Gastroesophageal sphincter (tissue), 4 donors: ENCODE measurements around the gene PGLYRP2. TPM values are rescaled to one million over a fixed set of nuclear protein-coding genes. Genes with fewer than 3 reads are reported as not detected.

Experiments used
- ATAC-seq: fragments of 150-250 bp; one replicate; pipeline ENCODE4 v1.9.1; 2016; ENCODE audit warnings: mild to moderate bottlenecking, moderate library complexity
- H3K27ac ChIP-seq, 4 donors: fragments of 200-600 bp; sonication (generic) in 3 of 4; 1 replicate in 3 of 4; 2 replicates in 1 of 4; pipeline ENCODE4 v1.5.1; 2016 to 2019
- H3K27me3 ChIP-seq: fragments of 200-600 bp; sonication (generic); one replicate; pipeline ENCODE4 v1.5.1; 2019
- H3K36me3 ChIP-seq, 2 donors: fragments of 200-600 bp; sonication (generic); one replicate each; pipeline ENCODE4 v1.5.1; 2019; ENCODE audit warnings: control low read depth in 1 of 2
- H3K4me1 ChIP-seq, 3 donors: fragments of 200-600 bp; sonication (generic); 1 replicate in 2 of 3; 2 replicates in 1 of 3; pipeline ENCODE4 v1.5.1; 2016 to 2019; ENCODE audit warnings: control low read depth in 2 of 3
- H3K4me3 ChIP-seq, 2 donors: fragments of 200-600 bp; sonication (generic); one replicate each; pipeline ENCODE4 v1.5.1; 2019; ENCODE audit warnings: mild to moderate bottlenecking in 1 of 2, moderate library complexity in 1 of 2
- H3K9me3 ChIP-seq, 3 donors: fragments of 200-600 bp; sonication (generic); one replicate each; pipeline ENCODE4 v1.5.1; 2017 to 2019; ENCODE audit warnings: control low read depth in 2 of 3
- EP300 ChIP-seq: sonication (generic); formaldehyde crosslinking; IDR thresholded peaks from one replicate; pipeline ENCODE4 v1.6.1; 2017; ENCODE audit warnings: antibody characterized with exemption, mild to moderate bottlenecking
- POLR2A ChIP-seq, 2 donors: fragments of 450-650 bp; IDR thresholded peaks; one replicate each; pipeline ENCODE4 v1.6.1; 2017; ENCODE audit warnings: antibody characterized with exemption in 2 of 2, mild to moderate bottlenecking in 2 of 2, moderate library complexity in 1 of 2
- POLR2AphosphoS5 ChIP-seq: sonication (generic); formaldehyde crosslinking; IDR thresholded peaks from one replicate; pipeline ENCODE4 v1.6.1; 2017; ENCODE audit warnings: antibody characterized with exemption
- WGBS, 2 donors: methylation state at CpG; one replicate each; pipeline ENCODE4 v1.1.5; 2018; ENCODE audit warnings: low coverage in 1 of 2; 5-methylcytosine and 5-hydroxymethylcytosine counted together
- total RNA-seq, 4 donors: library from RNA; depleted of rRNA; stranded (reverse); fragments of >200 nt; gene quantifications; one replicate each; pipeline ENCODE4 v1.1.0, GENCODE V29; 2016
- TF ChIP-seq, protein P1 (sequence below), 4 experiments: fragments of 200-600 bp in 2 of 4; fragments of 450-650 bp in 2 of 4; sonication (generic) in 1 of 4; IDR thresholded peaks; one replicate each; pipeline ENCODE4 v1.5.1; 2017 to 2019; ENCODE audit warnings: antibody characterized with exemption in 4 of 4, mild to moderate bottlenecking in 2 of 4, moderate library complexity in 2 of 4

Gene PGLYRP2
- total RNA-seq, 4 donors from 2014 or later, result not detected

DNA sequence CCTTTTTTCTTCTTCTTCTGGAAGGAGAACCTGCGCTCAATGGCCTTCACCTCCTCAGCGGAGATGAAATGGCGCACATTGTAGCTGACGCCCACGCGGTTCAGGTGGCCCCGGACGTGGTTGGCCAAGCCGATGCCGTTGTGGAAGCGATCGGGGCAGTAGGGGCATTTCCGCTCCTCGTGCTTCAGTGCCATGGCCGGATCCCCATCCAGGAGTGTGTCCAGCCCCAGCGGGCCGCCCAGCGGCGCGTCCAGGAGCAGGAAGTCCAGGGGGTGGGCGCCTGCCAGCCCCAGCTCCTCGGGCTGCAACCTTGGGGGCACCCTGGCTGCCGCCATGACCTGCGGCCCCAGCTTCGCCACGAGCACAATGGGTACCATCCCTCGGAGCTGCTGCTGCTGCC, 40.7 kb downstream of the PGLYRP2 start:
- WGBS, 2 donors, result 96 to 100% methylated on average over 5 to 10 of the region's 27 CpGs
- peak overlapping the region in 3 of 4 donors; percentile 69 to 80 (median 76) for H3K27ac ChIP-seq
- no peak for ATAC-seq
- peaks cover 0 to 31% of the 10 kb centered on the region in 2 donors for H3K36me3 ChIP-seq
- no peaks in the 10 kb centered on the region for H3K27me3 ChIP-seq
- no peak overlapping the region for H3K4me3 ChIP-seq
- H3K4me1 ChIP-seq, result peaks cover 0 to 38% (median 14%) of the 10 kb centered on the region in 3 donors
- TF ChIP-seq, protein P1, sequence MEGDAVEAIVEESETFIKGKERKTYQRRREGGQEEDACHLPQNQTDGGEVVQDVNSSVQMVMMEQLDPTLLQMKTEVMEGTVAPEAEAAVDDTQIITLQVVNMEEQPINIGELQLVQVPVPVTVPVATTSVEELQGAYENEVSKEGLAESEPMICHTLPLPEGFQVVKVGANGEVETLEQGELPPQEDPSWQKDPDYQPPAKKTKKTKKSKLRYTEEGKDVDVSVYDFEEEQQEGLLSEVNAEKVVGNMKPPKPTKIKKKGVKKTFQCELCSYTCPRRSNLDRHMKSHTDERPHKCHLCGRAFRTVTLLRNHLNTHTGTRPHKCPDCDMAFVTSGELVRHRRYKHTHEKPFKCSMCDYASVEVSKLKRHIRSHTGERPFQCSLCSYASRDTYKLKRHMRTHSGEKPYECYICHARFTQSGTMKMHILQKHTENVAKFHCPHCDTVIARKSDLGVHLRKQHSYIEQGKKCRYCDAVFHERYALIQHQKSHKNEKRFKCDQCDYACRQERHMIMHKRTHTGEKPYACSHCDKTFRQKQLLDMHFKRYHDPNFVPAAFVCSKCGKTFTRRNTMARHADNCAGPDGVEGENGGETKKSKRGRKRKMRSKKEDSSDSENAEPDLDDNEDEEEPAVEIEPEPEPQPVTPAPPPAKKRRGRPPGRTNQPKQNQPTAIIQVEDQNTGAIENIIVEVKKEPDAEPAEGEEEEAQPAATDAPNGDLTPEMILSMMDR (IDR thresholded peaks at IDR 0.05), result no peak
- TF ChIP-seq EP300 (no peak), POLR2A (IDR thresholded peaks at IDR 0.05) (no peak), POLR2AphosphoS5 (no peak)
- no peaks in the 10 kb centered on the region for H3K9me3 ChIP-seq

DNA sequence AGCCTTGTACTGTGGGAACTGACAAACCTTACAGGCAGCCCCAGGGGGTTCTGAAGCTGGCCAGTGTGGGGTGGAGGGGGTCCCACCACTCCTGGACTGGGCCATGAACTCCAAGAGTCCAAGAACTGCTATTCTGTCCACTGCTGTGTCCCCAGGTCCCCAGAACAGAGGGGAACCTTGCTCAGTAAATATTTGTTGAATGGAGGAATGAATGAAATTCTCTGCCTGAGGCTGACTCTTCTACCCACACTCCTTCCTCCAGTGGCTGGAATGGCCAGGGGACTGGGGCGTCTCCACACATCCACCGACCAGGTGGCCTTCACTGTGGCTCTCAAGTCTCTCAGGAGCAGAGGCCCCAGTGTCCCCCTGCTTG, 41.2 kb downstream of the PGLYRP2 start:
- TF ChIP-seq POLR2A (IDR thresholded peaks at IDR 0.05) (no peak), EP300 (no peak), POLR2AphosphoS5 (no peak)
- TF ChIP-seq, protein P1 (IDR thresholded peaks at IDR 0.05), result no peak
- Histone ChIP-seq H3K36me3 (peaks cover 0 to 31% of the 10 kb centered on the region in 2 donors), H3K9me3 (no peaks in the 10 kb centered on the region), H3K4me3 (no peak overlapping the region), H3K27me3 (no peaks in the 10 kb centered on the region), H3K4me1 (peaks cover 0 to 43% (median 16%) of the 10 kb centered on the region in 3 donors), H3K27ac (peak overlapping the region in 3 of 4 donors; percentile 69 to 80 (median 76))
- ATAC-seq, result no peak
- 94% methylated on average over 2 of the region's 2 CpGs; no CpG with 5 or more reads in 1 of the 2 donors for WGBS, 2 donors

DNA sequence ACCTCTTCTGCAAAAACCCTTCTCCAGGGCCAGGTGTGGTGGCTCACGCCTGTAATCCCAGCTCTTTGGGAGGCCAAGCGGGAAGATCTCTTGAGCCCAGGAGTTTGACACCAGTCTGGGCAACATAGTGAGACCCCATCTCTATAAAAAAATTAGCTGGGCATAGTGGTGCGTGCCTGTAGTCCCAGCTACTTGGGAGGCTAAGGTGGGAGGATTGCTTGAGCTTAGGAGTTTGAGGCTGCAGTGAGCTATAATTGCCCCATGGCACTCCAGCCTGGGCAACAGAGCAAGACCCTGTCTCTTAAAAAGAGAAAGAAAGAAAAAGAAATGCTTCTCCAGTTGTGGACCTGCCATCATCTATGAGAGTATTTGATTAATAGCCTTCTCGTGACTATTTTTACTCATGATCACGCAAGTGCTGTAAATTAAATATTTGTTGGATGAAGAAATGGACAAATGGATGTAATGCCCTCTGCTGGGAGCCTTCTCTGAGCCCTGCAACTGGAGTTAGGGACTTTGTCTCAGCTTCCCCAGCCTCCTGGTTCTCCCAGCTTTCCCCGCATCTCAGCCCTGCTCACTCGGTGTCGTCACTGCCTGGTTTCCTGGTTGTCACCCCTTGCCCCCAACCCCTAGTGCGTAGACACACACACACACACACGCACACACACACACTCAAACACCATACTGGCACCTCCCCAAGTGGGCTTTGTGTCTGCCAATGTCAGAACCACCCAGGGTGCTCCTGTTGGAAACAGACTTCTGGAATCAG, 41.8 kb downstream of the PGLYRP2 start:
- no peak overlapping the region for H3K4me3 ChIP-seq
- WGBS, 2 donors, result 19 to 39% methylated on average over 5 of the region's 10 CpGs
- TF ChIP-seq, protein P1 (IDR thresholded peaks at IDR 0.05), result peak in 3 of 4 experiments; percentile 53 to 58 (median 55)
- peak; percentile 72 for TF ChIP-seq POLR2AphosphoS5
- no peak for TF ChIP-seq EP300
- ATAC-seq, result peak; percentile 47
- H3K27ac ChIP-seq, result peak overlapping the region in 3 of 4 donors; percentile 69 to 80 (median 76)
- no peaks in the 10 kb centered on the region for H3K9me3 ChIP-seq
- H3K36me3 ChIP-seq, result peaks cover 0 to 31% of the 10 kb centered on the region in 2 donors
- peaks cover 0 to 47% (median 16%) of the 10 kb centered on the region in 3 donors for H3K4me1 ChIP-seq
- H3K27me3 ChIP-seq, result no peaks in the 10 kb centered on the region

DNA sequence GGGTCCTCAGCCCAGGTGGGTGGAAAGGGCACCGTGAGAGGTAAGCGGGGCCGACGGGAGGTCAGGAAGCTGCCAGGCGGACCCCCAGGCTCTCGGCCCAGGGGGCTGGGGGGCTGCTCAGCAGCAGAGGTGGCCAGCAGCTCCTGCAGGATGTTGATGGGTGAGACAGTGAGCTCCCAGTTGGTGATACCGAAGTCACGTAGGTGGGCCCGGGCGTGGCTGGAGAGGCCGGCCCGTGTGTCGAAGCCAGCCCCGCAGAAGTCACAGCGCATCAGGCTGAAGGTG, 42.5 kb downstream of the PGLYRP2 start:
- peak overlapping the region in 3 of 4 donors; percentile 69 to 80 (median 76) for H3K27ac ChIP-seq

More for the DNA sequence above, 42.5 kb downstream of the PGLYRP2 start:
- no peak for TF ChIP-seq POLR2A (IDR thresholded peaks at IDR 0.05)
- TF ChIP-seq, protein P1 (IDR thresholded peaks at IDR 0.05), result no peak
- no peak for TF ChIP-seq POLR2AphosphoS5
- TF ChIP-seq EP300, result no peak
- H3K27me3 ChIP-seq, result no peaks in the 10 kb centered on the region
- no peak overlapping the region for H3K4me3 ChIP-seq
- no peak for ATAC-seq
- peaks cover 0 to 28% of the 10 kb centered on the region in 2 donors for H3K36me3 ChIP-seq
- WGBS, 2 donors, result no CpG with 5 or more reads among the region's 15 CpGs
- peaks cover 0 to 50% (median 16%) of the 10 kb centered on the region in 3 donors for H3K4me1 ChIP-seq
- no peaks in the 10 kb centered on the region for H3K9me3 ChIP-seq
